SK-N-SH (cell line): ENCODE data around the gene ARPC5L. TPM values are rescaled to one million over a fixed set of nuclear protein-coding genes. Genes with fewer than 3 reads are reported as not detected.

Source experiments
- CTCF ChIA-PET: fragments of 300-600, 350-600 bp; formaldehyde crosslinking; extraction: SDS; loops from one replicate; lab custom pipeline; 2021; lab: Yijun Ruan, JAX
- POLR2A ChIA-PET: fragments of 350-600 bp; sonication (Branson Sonifier 250); formaldehyde crosslinking; extraction: SDS; loops from one replicate; lab custom pipeline; 2020; ENCODE audit warnings: antibody characterized with exemption, inconsistent platforms; lab: Yijun Ruan, JAX
- DNase-seq: peaks from one replicate; pipeline ENCODE4 v3.0.0; 2012
- H2AFZ ChIP-seq: fragments of 200-600 bp; sonication (generic); 2 replicates; pipeline ENCODE4 v1.8.1; 2016; ENCODE audit warnings: antibody characterized with exemption, mild to moderate bottlenecking, low read depth
- H3F3A ChIP-seq: fragments of 200-600 bp; sonication (generic); replicated peaks from 2 replicates; pipeline ENCODE3; 2016; ENCODE audit warnings: antibody characterized with exemption, mild to moderate bottlenecking; ENCODE audit not compliant: insufficient read depth
- H3K27ac ChIP-seq, 2 experiments: fragments of 200-500 bp in 1 of 2; fragments of 200-600 bp in 1 of 2; sonication (Bioruptor generic) in 1 of 2; sonication (generic), shearing (Covaris generic) in 1 of 2; 2 replicates each; pipeline versions ENCODE4 v1.5.1 to v1.6.1; 2014 to 2016; ENCODE audit warnings: low read depth in 2 of 2, inconsistent platforms in 1 of 2, low read length in 1 of 2, mild to moderate bottlenecking in 1 of 2, mixed read lengths in 1 of 2
- H3K27me3 ChIP-seq: fragments of 200-600 bp; sonication (generic), shearing (Covaris generic); 2 replicates; pipeline ENCODE4 v1.6.1; 2016; ENCODE audit warnings: mixed run types; ENCODE audit not compliant: insufficient read depth
- H3K36me3 ChIP-seq, 2 experiments: fragments of 200-500 bp in 1 of 2; fragments of 200-600 bp in 1 of 2; sonication (Bioruptor generic) in 1 of 2; sonication (generic) in 1 of 2; replicated peaks in 1 of 2; 2 replicates each; pipeline versions ENCODE3 to v1.5.1; 2014 to 2016; ENCODE audit warnings: low read length in 1 of 2, mild to moderate bottlenecking in 1 of 2; ENCODE audit not compliant: insufficient read depth in 2 of 2, control insufficient read depth in 1 of 2
- H3K4me1 ChIP-seq, 2 experiments: fragments of 200-500 bp in 1 of 2; fragments of 200-600 bp in 1 of 2; sonication (Bioruptor generic) in 1 of 2; sonication (generic), shearing (Covaris generic) in 1 of 2; 2 replicates each; pipeline versions ENCODE4 v1.5.1 to v1.6.1; 2014 to 2016; ENCODE audit warnings: low read depth in 1 of 2, low read length in 1 of 2, mixed run types in 1 of 2; ENCODE audit not compliant: insufficient read depth in 2 of 2, control insufficient read depth in 1 of 2
- H3K4me2 ChIP-seq: fragments of 200-600 bp; sonication (generic), shearing (Covaris generic); 2 replicates; pipeline ENCODE4 v1.6.1; 2017; ENCODE audit warnings: mixed run types
- H3K4me3 ChIP-seq, 2 experiments: fragments of 200-500 bp in 1 of 2; fragments of 200-600 bp in 1 of 2; sonication (Bioruptor generic) in 1 of 2; sonication (generic), shearing (Covaris generic) in 1 of 2; 2 replicates each; pipeline versions ENCODE4 v1.5.1 to v1.8.1; 2014 to 2016; ENCODE audit warnings: low read depth in 2 of 2, inconsistent platforms in 1 of 2, low read length in 1 of 2, mild to moderate bottlenecking in 1 of 2, mixed read lengths in 1 of 2, moderate library complexity in 1 of 2
- H3K79me2 ChIP-seq: fragments of 200-600 bp; sonication (generic); 2 replicates; pipeline ENCODE4 v1.8.1; 2017; ENCODE audit warnings: mild to moderate bottlenecking; ENCODE audit not compliant: insufficient read depth
- H3K9ac ChIP-seq: fragments of 200-600 bp; sonication (generic); 2 replicates; pipeline ENCODE4 v1.6.1; 2017; ENCODE audit warnings: mixed run types
- H3K9me2 ChIP-seq: fragments of 200-600 bp; sonication (generic); 2 replicates; pipeline ENCODE4 v1.6.1; 2017; ENCODE audit warnings: mixed run types
- H3K9me3 ChIP-seq: fragments of 200-600 bp; sonication (generic); 2 replicates; pipeline ENCODE4 v1.6.1; 2017; ENCODE audit warnings: mixed run types, mild to moderate bottlenecking, moderate library complexity
- H4K20me1 ChIP-seq: fragments of 200-600 bp; sonication (generic); 2 replicates; pipeline ENCODE4 v1.6.1; 2017; ENCODE audit warnings: mild to moderate bottlenecking, mixed run types; ENCODE audit not compliant: insufficient read depth
- ELF1 ChIP-seq: IDR thresholded peaks from 2 replicates; pipeline ENCODE4 v1.4.0; 2012
- EP300 ChIP-seq, 2 experiments: IDR thresholded peaks; 2 replicates each; pipeline versions ENCODE4 v1.4.0 to v1.6.1; 2012; ENCODE audit warnings: borderline replicate concordance in 1 of 2, low read depth in 1 of 2, low read length in 1 of 2
- FOSL2 ChIP-seq: IDR thresholded peaks from 2 replicates; pipeline ENCODE4 v1.4.0; 2012; ENCODE audit warnings: low read depth, mild to moderate bottlenecking, moderate library complexity, borderline replicate concordance
- FOXJ3 ChIP-seq: sonication (generic); formaldehyde crosslinking; IDR thresholded peaks from 2 replicates; pipeline ENCODE4 v1.5.1; 2020; ENCODE audit warnings: mild to moderate bottlenecking, missing genetic modification reagents
- GABPA ChIP-seq: IDR thresholded peaks from 2 replicates; pipeline ENCODE4 v1.4.0; 2012; ENCODE audit warnings: low read depth, mild to moderate bottlenecking
- MEF2A ChIP-seq: IDR thresholded peaks from 2 replicates; pipeline ENCODE4 v1.4.0; 2012; ENCODE audit warnings: low read depth, borderline replicate concordance
- NFIC ChIP-seq: IDR thresholded peaks from 2 replicates; pipeline ENCODE4 v1.4.0; 2012; ENCODE audit warnings: borderline replicate concordance
- NRF1 ChIP-seq: IDR thresholded peaks from 2 replicates; pipeline ENCODE4 v1.6.1; 2012; ENCODE audit warnings: low read depth, mild to moderate bottlenecking, low read length
- POLR2AphosphoS5 ChIP-seq: IDR thresholded peaks from 2 replicates; pipeline ENCODE4 v1.6.1; 2012; ENCODE audit warnings: low read depth, low read length
- RCOR1 ChIP-seq: fragments of 150-350 bp; IDR thresholded peaks from 2 replicates; pipeline ENCODE4 v1.6.1; 2017; ENCODE audit warnings: antibody characterized with exemption, low read length
- REST ChIP-seq: IDR thresholded peaks from 2 replicates; pipeline ENCODE4 v1.6.1; 2012; ENCODE audit warnings: mild to moderate bottlenecking, low read depth, low read length, moderate library complexity
- RFX5 ChIP-seq: IDR thresholded peaks from 2 replicates; pipeline ENCODE4 v1.6.1; 2012; ENCODE audit warnings: mild to moderate bottlenecking, improper control_type of control experiment, low read length
- RXRA ChIP-seq: IDR thresholded peaks from 2 replicates; pipeline ENCODE4 v1.4.0; 2012; ENCODE audit warnings: low read depth, mild to moderate bottlenecking, borderline replicate concordance
- SIN3A ChIP-seq: IDR thresholded peaks from 2 replicates; pipeline ENCODE4 v1.6.1; 2012; ENCODE audit warnings: low read depth, mild to moderate bottlenecking, low read length, moderate library complexity, borderline replicate concordance
- TAF1 ChIP-seq: IDR thresholded peaks from 2 replicates; pipeline ENCODE4 v1.6.1; 2012; ENCODE audit warnings: low read depth, mild to moderate bottlenecking, low read length, moderate library complexity, borderline replicate concordance
- TCF12 ChIP-seq: IDR thresholded peaks from 2 replicates; pipeline ENCODE4 v1.4.0; 2012
- YY1 ChIP-seq: IDR thresholded peaks from 2 replicates; pipeline ENCODE4 v1.4.0; 2012; ENCODE audit warnings: low read depth, mild to moderate bottlenecking
- ZBTB33 ChIP-seq: IDR thresholded peaks from 2 replicates; pipeline ENCODE4 v1.4.0; 2012; ENCODE audit warnings: low read depth, borderline replicate concordance
- WGBS: methylation state at CpG from one replicate; pipeline ENCODE4 v1.1.6; 2017; ENCODE audit warnings: low lambda C conversion rate; 5-methylcytosine and 5-hydroxymethylcytosine counted together
- polyA plus RNA-seq, 3 experiments: library from polyadenylated mRNA; depleted of rRNA; stranded (reverse); fragments of >200 nt; gene quantifications; 2 replicates each; pipeline ENCODE4 v1.2.3, GENCODE V29; 2012

The ARPC5L gene
- polyA plus RNA-seq, 1 of the 3 experiments (the other 2 are of a cell fraction) = 73.1 TPM

GRCh38 chr9:124889006-124889405 is 27.1 kb downstream of the ARPC5L start:
- H2AFZ ChIP-seq = no peak overlapping the region
- DNase-seq = no peak
- CTCF ChIA-PET = interaction anchor here (1.7 kb wide), 1 partner anchor 11 kb away, joined by 5 read pairs; no protein-coding TSS in a partner anchor
- no peaks in the 10 kb centered on the region for H3K9me2 ChIP-seq
- no peak overlapping the region for H3K4me3 ChIP-seq
- no peaks in the 10 kb centered on the region for H3K4me1 ChIP-seq
- POLR2A ChIA-PET = no interaction called here
- H3K4me2 ChIP-seq = no peak overlapping the region
- H3K36me3 ChIP-seq = peaks cover 9 to 55% of the 10 kb centered on the region in 2 experiments
- no peaks in the 10 kb centered on the region for H3F3A ChIP-seq
- no peaks in the 10 kb centered on the region for H3K79me2 ChIP-seq
- H4K20me1 ChIP-seq = no peaks in the 10 kb centered on the region
- no peak overlapping the region for H3K9ac ChIP-seq
- WGBS = 94% methylated on average over 7 of the region's 13 CpGs
- no peak overlapping the region for H3K27ac ChIP-seq
- H3K9me3 ChIP-seq = no peaks in the 10 kb centered on the region
- TF ChIP-seq SIN3A (no peak), ZBTB33 (no peak), EP300 (IDR thresholded peaks at IDR 0.05; ENCODE audit: borderline replicate concordance in 1 of 2, low read depth in 1 of 2, low read length in 1 of 2) (no peak), POLR2AphosphoS5 (no peak), REST (no peak), NFIC (no peak), RCOR1 (no peak), FOXJ3 (CRISPR knock-in tag) (no peak), ELF1 (no peak), FOSL2 (no peak), GABPA (no peak), MEF2A (no peak), NRF1 (no peak), YY1 (no peak), TCF12 (no peak), RXRA (no peak), TAF1 (no peak), RFX5 (no peak)
- no peaks in the 10 kb centered on the region for H3K27me3 ChIP-seq
